CD14-positive monocyte (primary cell): ENCODE measurements around the gene SLC6A6. TPM values are rescaled to one million over a fixed set of nuclear protein-coding genes. Genes with fewer than 3 reads are reported as not detected.

ENCODE experiments used
- DNase-seq, 3 donors: peaks; one replicate each; pipeline ENCODE4 v3.0.0-alpha.2; 2011 to 2022
- H2AFZ ChIP-seq: 2 replicates; pipeline ENCODE4 v1.6.0; 2012; ENCODE audit warnings: mild to moderate bottlenecking, low read depth, low read length, inconsistent platforms; ENCODE audit not compliant: insufficient read depth, poor library complexity, severe bottlenecking
- H3K27ac ChIP-seq, 2 donors: 1 replicate in 1 of 2; 2 replicates in 1 of 2; pipeline ENCODE4 v1.5.1; 2012 to 2013; ENCODE audit warnings: low read length in 2 of 2, control low read depth in 1 of 2, inconsistent platforms in 1 of 2, low read depth in 1 of 2, mild to moderate bottlenecking in 1 of 2
- H3K27me3 ChIP-seq, 2 donors: one replicate each; pipeline versions ENCODE4 v1.6.0 to v1.6.1; 2011 to 2013; ENCODE audit warnings: low read length in 2 of 2; ENCODE audit not compliant: control insufficient read depth in 2 of 2, insufficient read depth in 2 of 2
- H3K36me3 ChIP-seq, 2 donors: replicated peaks in 1 of 2; 1 replicate in 1 of 2; 2 replicates in 1 of 2; pipeline versions ENCODE4 v1.5.1 to v1.6.1; 2012 to 2013; ENCODE audit warnings: low read length in 2 of 2, control low read depth in 1 of 2, inconsistent platforms in 1 of 2, mild to moderate bottlenecking in 1 of 2; ENCODE audit not compliant: insufficient read depth in 2 of 2, control insufficient read depth in 1 of 2
- H3K4me1 ChIP-seq, 2 donors: 1 replicate in 1 of 2; 2 replicates in 1 of 2; pipeline versions ENCODE4 v1.5.1 to v1.6.1; 2012 to 2013; ENCODE audit warnings: low read length in 2 of 2, control low read depth in 1 of 2, inconsistent platforms in 1 of 2, mild to moderate bottlenecking in 1 of 2, moderate library complexity in 1 of 2; ENCODE audit not compliant: insufficient read depth in 2 of 2, control insufficient read depth in 1 of 2
- H3K4me2 ChIP-seq: replicated peaks from 2 replicates; pipeline ENCODE3; 2012; ENCODE audit warnings: low read length, moderate library complexity, mild to moderate bottlenecking; ENCODE audit not compliant: poor library complexity, severe bottlenecking; ENCODE audit errors: extremely low read depth
- H3K4me3 ChIP-seq, 3 experiments: fragments of 200-600 bp in 1 of 3; sonication (generic) in 1 of 3; replicated peaks in 1 of 3; 1 replicate in 2 of 3; 2 replicates in 1 of 3; pipeline ENCODE4 v1.5.1; 2011 to 2013; ENCODE audit warnings: low read length in 3 of 3, mild to moderate bottlenecking in 3 of 3, control low read depth in 2 of 3, low read depth in 2 of 3, inconsistent platforms in 1 of 3, moderate library complexity in 1 of 3
- H3K79me2 ChIP-seq: 2 replicates; pipeline ENCODE4 v1.6.0; 2012; ENCODE audit warnings: mild to moderate bottlenecking, control low read depth, inconsistent platforms, low read length, moderate library complexity; ENCODE audit not compliant: insufficient read depth
- H3K9ac ChIP-seq: 2 replicates; pipeline ENCODE4 v1.6.0; 2017; ENCODE audit warnings: low read length, mild to moderate bottlenecking; ENCODE audit not compliant: insufficient read depth, poor library complexity, severe bottlenecking
- H3K9me3 ChIP-seq, 2 donors: replicated peaks in 1 of 2; 1 replicate in 1 of 2; 2 replicates in 1 of 2; pipeline versions ENCODE4 v1.5.1 to v1.6.1; 2012 to 2013; ENCODE audit warnings: low read length in 2 of 2, control low read depth in 1 of 2; ENCODE audit not compliant: control insufficient read depth in 1 of 2, insufficient read depth in 1 of 2
- H4K20me1 ChIP-seq: 2 replicates; pipeline ENCODE4 v1.6.0; 2012; ENCODE audit warnings: mild to moderate bottlenecking, low read length, control low read depth, moderate library complexity; ENCODE audit not compliant: insufficient read depth
- H3K27ac Mint-ChIP-seq, 7 donors: one replicate each; pipeline ENCODE4 v1.8.0; 2020; ENCODE audit warnings: mild to moderate bottlenecking in 7 of 7, mixed read lengths in 7 of 7, moderate library complexity in 6 of 7, inconsistent platforms in 2 of 7
- H3K27me3 Mint-ChIP-seq, 3 donors: one replicate each; pipeline ENCODE4 v1.8.0; 2021 to 2022; ENCODE audit warnings: low read depth in 3 of 3, mild to moderate bottlenecking in 3 of 3, mixed read lengths in 3 of 3, moderate library complexity in 3 of 3, inconsistent platforms in 1 of 3
- H3K36me3 Mint-ChIP-seq, 2 donors: one replicate each; pipeline ENCODE4 v1.8.0; 2020; ENCODE audit warnings: mixed read lengths in 2 of 2, inconsistent platforms in 1 of 2, mild to moderate bottlenecking in 1 of 2
- H3K4me1 Mint-ChIP-seq: one replicate; pipeline ENCODE4 v1.8.0; 2020; ENCODE audit warnings: mild to moderate bottlenecking, mixed read lengths
- H3K4me3 Mint-ChIP-seq, 2 donors: one replicate each; pipeline ENCODE4 v1.8.0; 2020; ENCODE audit warnings: mild to moderate bottlenecking in 2 of 2, mixed read lengths in 2 of 2, moderate library complexity in 1 of 2
- H3K9me3 Mint-ChIP-seq, 7 donors: one replicate each; pipeline ENCODE4 v1.8.0; 2020 to 2022; ENCODE audit warnings: mixed read lengths in 7 of 7, mild to moderate bottlenecking in 6 of 7, moderate library complexity in 6 of 7, inconsistent platforms in 2 of 7
- CTCF ChIP-seq: fragments of 200-600 bp; IDR thresholded peaks from one replicate; pipeline ENCODE4 v1.8.0; 2022; ENCODE audit warnings: antibody characterized with exemption, mild to moderate bottlenecking
- WGBS: methylation state at CpG from one replicate; pipeline ENCODE4 v1.1.5; 2013; ENCODE audit warnings: missing lambda C conversion rate; ENCODE audit not compliant: insufficient coverage; 5-methylcytosine and 5-hydroxymethylcytosine counted together
- intact Hi-C, 2 donors: fragments of 100-400 bp; cut with micrococcal nuclease; formaldehyde crosslinking; loops; one replicate each; pipeline versions ENCODE4 v1.15.0 to v1.15.1; 2023
- polyA plus RNA-seq, 3 donors: library from polyadenylated mRNA; depleted of rRNA in 1 of 3; unstranded in 2 of 3; stranded (reverse) in 1 of 3; fragments of 300-500 nt in 2 of 3; fragments of >200 nt in 1 of 3; fragmentation: Illumina TruSeq in 2 of 3; gene quantifications; 1 replicate in 2 of 3; 2 replicates in 1 of 3; pipeline ENCODE4 v1.2.3, GENCODE V29; 2012 to 2021

Gene SLC6A6
- polyA plus RNA-seq, 3 donors = 18.4 to 136 (median 24.5) TPM

GRCh38 chr3:14465425-14465824 lies 63.0 kb downstream of the SLC6A6 start:
- Histone ChIP-seq H2AFZ (no peak overlapping the region), H4K20me1 (peaks cover 98% of the 10 kb centered on the region), H3K4me2 (no peak overlapping the region), H3K9me3 (no peaks in the 10 kb centered on the region), H3K27ac (no peak overlapping the region), H3K27me3 (no peaks in the 10 kb centered on the region), H3K79me2 (no peaks in the 10 kb centered on the region), H3K36me3 (peaks cover 95 to 100% of the 10 kb centered on the region in 2 donors), H3K4me1 (no peaks in the 10 kb centered on the region), H3K4me3 (no peak overlapping the region), H3K9ac (no peak overlapping the region)
- 100% methylated on average over 1 of the region's 3 CpGs for WGBS
- TF ChIP-seq CTCF = no peak
- intact Hi-C loops = loop anchor here in 1 of 2 donors (5.0 kb wide), 1 partner anchor 263 kb away; no protein-coding TSS in a partner anchor
- Mint-ChIP-seq H3K4me1 (peaks cover 6% of the 10 kb centered on the region), H3K27me3 (no peaks in the 10 kb centered on the region), H3K36me3 (peaks cover 93 to 98% of the 10 kb centered on the region in 2 donors), H3K9me3 (peaks cover 0 to 2% (median 0%) of the 10 kb centered on the region in 7 donors), H3K27ac (peak overlapping the region in 4 of 7 donors; percentile 9 to 54 (median 42)), H3K4me3 (no peak overlapping the region)
- DNase-seq = no peak

- H3K9me3 Mint-ChIP-seq = peaks cover 0 to 2% (median 0%) of the 10 kb centered on the region in 7 donors
- Histone ChIP-seq H3K9me3 (no peaks in the 10 kb centered on the region), H2AFZ (no peak overlapping the region), H3K36me3 (peaks cover 95 to 100% of the 10 kb centered on the region in 2 donors), H3K4me3 (no peak overlapping the region), H3K9ac (no peak overlapping the region), H3K27ac (peak overlapping the region in 1 of 2 donors; percentile 59), H3K4me1 (no peaks in the 10 kb centered on the region), H3K4me2 (no peak overlapping the region), H3K79me2 (no peaks in the 10 kb centered on the region), H4K20me1 (peaks cover 98% of the 10 kb centered on the region), H3K27me3 (no peaks in the 10 kb centered on the region)
- H3K27ac Mint-ChIP-seq = peak overlapping the region in 5 of 7 donors; percentile 45 to 79 (median 63)
- peaks cover 6% of the 10 kb centered on the region for H3K4me1 Mint-ChIP-seq
- H3K4me3 Mint-ChIP-seq = no peak overlapping the region
- H3K27me3 Mint-ChIP-seq = no peaks in the 10 kb centered on the region
- intact Hi-C loops = loop anchor here in 1 of 2 donors (5.0 kb wide), 1 partner anchor 264 kb away; no protein-coding TSS in a partner anchor
- H3K36me3 Mint-ChIP-seq = peaks cover 93 to 98% of the 10 kb centered on the region in 2 donors
- 97% methylated on average over 18 of the region's 23 CpGs for WGBS
- TF ChIP-seq CTCF = no peak
- DNase-seq = no peak
Measured at GRCh38 chr3:14466179-14466903, 63.9 kb downstream of the SLC6A6 start.
